Tibial nerve (tissue), 4 donors: ENCODE results near the gene NPVF.

ENCODE experiments used
- CTCF ChIP-seq, 5 experiments: fragments of 200-600 bp in 3 of 5; fragments of 450-650 bp in 2 of 5; sonication (generic) in 3 of 5; IDR thresholded peaks; one replicate each; pipeline ENCODE4 v1.5.1; 2016 to 2019; ENCODE audit warnings: antibody characterized with exemption in 5 of 5, mild to moderate bottlenecking in 3 of 5, moderate library complexity in 2 of 5
- EP300 ChIP-seq, 2 donors: sonication (generic); formaldehyde crosslinking; IDR thresholded peaks; one replicate each; pipeline ENCODE4 v1.6.1; 2017; ENCODE audit warnings: antibody characterized with exemption in 2 of 2, mild to moderate bottlenecking in 1 of 2
- POLR2A ChIP-seq, 2 donors: fragments of 450-650 bp; IDR thresholded peaks; one replicate each; pipeline ENCODE4 v1.6.1; 2017; ENCODE audit warnings: antibody characterized with exemption in 2 of 2, mild to moderate bottlenecking in 2 of 2, moderate library complexity in 2 of 2

GRCh38 chr7:25196132-25196896 is 32.0 kb downstream of the NPVF start:
- TF ChIP-seq POLR2A (IDR thresholded peaks at IDR 0.05) = no peak
- no peak for TF ChIP-seq EP300 (IDR thresholded peaks at IDR 0.05)
- no peak for TF ChIP-seq CTCF (IDR thresholded peaks at IDR 0.05)
